Naive thymus-derived CD8-positive, alpha-beta T cell (primary cell): ENCODE measurements around the gene LDLRAD4. TPM values are rescaled to one million over a fixed set of nuclear protein-coding genes. Genes with fewer than 3 reads are reported as not detected.

ENCODE experiments used
- ATAC-seq, 2 donors: fragments of 150-1000 bp; cut with Tn5 transposase in 1 of 2; sonication (Bioruptor Pico), chemical (Tn5 transposase) in 1 of 2; 1 replicate in 1 of 2; 2 replicates in 1 of 2; pipeline ENCODE4 v1.10.0; 2021; ENCODE audit warnings: mild to moderate bottlenecking in 2 of 2, moderate library complexity in 2 of 2
- POLR2A ChIA-PET: fragments of 350-600 bp; sonication (Branson Sonifier 250); formaldehyde crosslinking; loops from one replicate; lab custom pipeline; 2021; ENCODE audit warnings: antibody characterized with exemption; lab: Charles Lee
- DNase-seq, 10 donors: peaks; one replicate each; pipeline versions ENCODE4 v3.0.0 to v3.0.0-alpha.2; 2020 to 2022
- H3K27ac Mint-ChIP-seq, 10 donors: one replicate each; pipeline ENCODE4 v1.8.0; 2020 to 2022; ENCODE audit warnings: mild to moderate bottlenecking in 10 of 10, mixed read lengths in 10 of 10, moderate library complexity in 4 of 10, inconsistent platforms in 1 of 10
- H3K27me3 Mint-ChIP-seq, 5 donors: one replicate each; pipeline ENCODE4 v1.8.0; 2021 to 2022; ENCODE audit warnings: mixed read lengths in 5 of 5
- H3K36me3 Mint-ChIP-seq, 3 donors: one replicate each; pipeline ENCODE4 v1.8.0; 2020 to 2022; ENCODE audit warnings: mixed read lengths in 3 of 3, mild to moderate bottlenecking in 2 of 3, inconsistent platforms in 1 of 3
- H3K4me1 Mint-ChIP-seq, 4 donors: one replicate each; pipeline ENCODE4 v1.8.0; 2021 to 2022; ENCODE audit warnings: mixed read lengths in 4 of 4
- H3K4me3 Mint-ChIP-seq, 10 donors: one replicate each; pipeline ENCODE4 v1.8.0; 2020 to 2022; ENCODE audit warnings: mild to moderate bottlenecking in 10 of 10, mixed read lengths in 10 of 10, moderate library complexity in 6 of 10, inconsistent platforms in 1 of 10
- H3K9me3 Mint-ChIP-seq, 9 donors: one replicate each; pipeline ENCODE4 v1.8.0; 2020 to 2022; ENCODE audit warnings: mixed read lengths in 9 of 9, mild to moderate bottlenecking in 3 of 9, inconsistent platforms in 1 of 9, moderate library complexity in 1 of 9
- polyA plus RNA-seq, 3 donors: library from polyadenylated mRNA; unstranded; fragments of 300-500 nt; fragmentation: Illumina TruSeq; gene quantifications; one replicate each; pipeline ENCODE4 v1.2.3, GENCODE V29; 2021
- total RNA-seq, 8 experiments: library from RNA in 2 of 8; stranded (reverse) in 2 of 8; gene quantifications; one replicate each; pipeline ENCODE4 v1.2.3 and lab custom pipeline; 2021 to 2026

Gene LDLRAD4
- total and polyA plus RNA-seq, 5 experiments from 2014 or later = 11.4 to 56.8 (median 17.6) TPM

GRCh38 chr18:13451213-13451540 is 232.6 kb downstream of the LDLRAD4 start:
- Mint-ChIP-seq H3K36me3 (no peaks in the 10 kb centered on the region), H3K27ac (peak overlapping the region in 6 of 10 donors; percentile 26 to 86 (median 81)), H3K9me3 (no peaks in the 10 kb centered on the region), H3K4me1 (peaks cover 34 to 45% (median 40%) of the 10 kb centered on the region in 4 donors), H3K27me3 (no peaks in the 10 kb centered on the region), H3K4me3 (no peak overlapping the region)
- DNase-seq (no peak), ATAC-seq (no peak)
- POLR2A ChIA-PET = interaction anchor here (0.6 to 0.8 kb wide), 2 partner anchors 51 to 389 kb away, joined by 3 read pairs; no protein-coding TSS in a partner anchor

- Mint-ChIP-seq H3K27me3 (no peaks in the 10 kb centered on the region), H3K27ac (peak overlapping the region in 6 of 10 donors; percentile 26 to 85 (median 67)), H3K4me3 (no peak overlapping the region), H3K4me1 (peaks cover 38 to 51% (median 45%) of the 10 kb centered on the region in 4 donors), H3K36me3 (no peaks in the 10 kb centered on the region), H3K9me3 (no peaks in the 10 kb centered on the region)
- POLR2A ChIA-PET = no interaction called here
- DNase-seq (no peak), ATAC-seq (no peak)
Observed at GRCh38 chr18:13451661-13452387, 233.3 kb downstream of the LDLRAD4 start.

- POLR2A ChIA-PET = no interaction called here
- no peak for DNase-seq
- H3K4me1 Mint-ChIP-seq = peaks cover 42 to 57% (median 49%) of the 10 kb centered on the region in 4 donors
Observed at GRCh38 chr18:13452388-13452811, 233.8 kb downstream of the LDLRAD4 start.

GRCh38 chr18:13452871-13453680 is 234.5 kb downstream of the LDLRAD4 start:
- no peak overlapping the region for H3K27ac Mint-ChIP-seq
- POLR2A ChIA-PET = no interaction called here
- DNase-seq (no peak), ATAC-seq (no peak)
- H3K27me3 Mint-ChIP-seq = no peaks in the 10 kb centered on the region
- no peaks in the 10 kb centered on the region for H3K9me3 Mint-ChIP-seq
- peaks cover 39 to 64% (median 50%) of the 10 kb centered on the region in 4 donors for H3K4me1 Mint-ChIP-seq
- H3K4me3 Mint-ChIP-seq = no peak overlapping the region
- H3K36me3 Mint-ChIP-seq = peaks cover 0 to 2% (median 0%) of the 10 kb centered on the region in 3 donors

More at GRCh38 chr18:13452388-13452811, 233.8 kb downstream of the LDLRAD4 start:
- ATAC-seq = no peak
- Mint-ChIP-seq H3K27ac (peak overlapping the region in 2 of 10 donors; percentile 57 to 85), H3K36me3 (no peaks in the 10 kb centered on the region), H3K27me3 (no peaks in the 10 kb centered on the region), H3K4me3 (no peak overlapping the region), H3K9me3 (no peaks in the 10 kb centered on the region)

GRCh38 chr18:13453714-13454113 is 235.2 kb downstream of the LDLRAD4 start:
- Mint-ChIP-seq H3K9me3 (no peaks in the 10 kb centered on the region), H3K36me3 (peaks cover 0 to 4% (median 2%) of the 10 kb centered on the region in 3 donors), H3K4me1 (peaks cover 39 to 65% (median 52%) of the 10 kb centered on the region in 4 donors), H3K27me3 (no peaks in the 10 kb centered on the region), H3K27ac (peak overlapping the region in 1 of 10 donors; percentile 3), H3K4me3 (no peak overlapping the region)
- POLR2A ChIA-PET = no interaction called here
- ATAC-seq = no peak
- DNase-seq = no peak

- ATAC-seq = no peak
- H3K9me3 Mint-ChIP-seq = no peaks in the 10 kb centered on the region
- DNase-seq = no peak
- H3K4me1 Mint-ChIP-seq = peaks cover 39 to 65% (median 52%) of the 10 kb centered on the region in 4 donors
- peaks cover 0 to 4% (median 2%) of the 10 kb centered on the region in 3 donors for H3K36me3 Mint-ChIP-seq
- H3K27ac Mint-ChIP-seq = peak overlapping the region in 3 of 10 donors; percentile 51 to 76 (median 64)
- H3K27me3 Mint-ChIP-seq = no peaks in the 10 kb centered on the region
- POLR2A ChIA-PET = interaction anchor here (1.1 to 1.5 kb wide), 2 partner anchors 13 to 29 kb away, joined by 3 read pairs; no protein-coding TSS in a partner anchor
- H3K4me3 Mint-ChIP-seq = peak overlapping the region in 1 of 10 donors; percentile 23
Observed at GRCh38 chr18:13454363-13455150, 236.0 kb downstream of the LDLRAD4 start.

GRCh38 chr18:13455471-13455870 is 236.9 kb downstream of the LDLRAD4 start:
- POLR2A ChIA-PET = interaction anchor here (1.1 to 1.5 kb wide), 2 partner anchors 12 to 28 kb away, joined by 3 read pairs; no protein-coding TSS in a partner anchor
- ATAC-seq (peak; percentile 58 to 62), DNase-seq (no peak)
- peaks cover 0 to 4% (median 2%) of the 10 kb centered on the region in 3 donors for H3K36me3 Mint-ChIP-seq
- H3K4me3 Mint-ChIP-seq = peak overlapping the region in 8 of 10 donors; percentile 26 to 78 (median 62)
- H3K9me3 Mint-ChIP-seq = no peaks in the 10 kb centered on the region
- no peaks in the 10 kb centered on the region for H3K27me3 Mint-ChIP-seq
- H3K4me1 Mint-ChIP-seq = peaks cover 32 to 59% (median 52%) of the 10 kb centered on the region in 4 donors
- H3K27ac Mint-ChIP-seq = peak overlapping the region in 5 of 10 donors; percentile 27 to 90 (median 83)

- Mint-ChIP-seq H3K4me1 (peaks cover 27 to 56% (median 49%) of the 10 kb centered on the region in 4 donors), H3K9me3 (no peaks in the 10 kb centered on the region), H3K27me3 (no peaks in the 10 kb centered on the region), H3K4me3 (peak overlapping the region; percentile 26 to 78 (median 57)), H3K36me3 (peaks cover 0 to 4% (median 2%) of the 10 kb centered on the region in 3 donors), H3K27ac (peak overlapping the region in 8 of 10 donors; percentile 19 to 90 (median 68))
- POLR2A ChIA-PET = interaction anchor here (1.1 to 1.5 kb wide), 2 partner anchors 11 to 28 kb away, joined by 3 read pairs; no protein-coding TSS in a partner anchor
- DNase-seq = no peak
- ATAC-seq = peak; percentile 29 to 52
Observed at GRCh38 chr18:13455960-13456481, 237.5 kb downstream of the LDLRAD4 start.

- POLR2A ChIA-PET = interaction anchor here (0.7 kb wide), 1 partner anchor 12 kb away, joined by 3 read pairs; no protein-coding TSS in a partner anchor
- Mint-ChIP-seq H3K4me3 (peak overlapping the region in 4 of 10 donors; percentile 25 to 66 (median 46)), H3K9me3 (no peaks in the 10 kb centered on the region), H3K27me3 (no peaks in the 10 kb centered on the region), H3K36me3 (peaks cover 0 to 4% (median 2%) of the 10 kb centered on the region in 3 donors), H3K4me1 (peaks cover 28 to 56% (median 48%) of the 10 kb centered on the region in 4 donors), H3K27ac (peak overlapping the region in 4 of 10 donors; percentile 4 to 90 (median 30))
- DNase-seq = no peak
- no peak for ATAC-seq
Observed at GRCh38 chr18:13456736-13457271, 238.2 kb downstream of the LDLRAD4 start.

GRCh38 chr18:13457327-13457726 is 238.8 kb downstream of the LDLRAD4 start:
- peaks cover 28 to 58% (median 50%) of the 10 kb centered on the region in 4 donors for H3K4me1 Mint-ChIP-seq
- no peak for ATAC-seq
- H3K27ac Mint-ChIP-seq = peak overlapping the region in 3 of 10 donors; percentile 34 to 90 (median 47)
- peaks cover 0 to 4% (median 2%) of the 10 kb centered on the region in 3 donors for H3K36me3 Mint-ChIP-seq
- POLR2A ChIA-PET = interaction anchor here (0.7 kb wide), 1 partner anchor 12 kb away, joined by 3 read pairs; no protein-coding TSS in a partner anchor
- H3K27me3 Mint-ChIP-seq = no peaks in the 10 kb centered on the region
- DNase-seq = no peak
- H3K4me3 Mint-ChIP-seq = no peak overlapping the region
- H3K9me3 Mint-ChIP-seq = no peaks in the 10 kb centered on the region

- H3K4me1 Mint-ChIP-seq = peaks cover 28 to 75% (median 69%) of the 10 kb centered on the region in 4 donors
- H3K4me3 Mint-ChIP-seq = peak overlapping the region in 5 of 10 donors; percentile 11 to 85 (median 38)
- peaks cover 0 to 6% (median 3%) of the 10 kb centered on the region in 3 donors for H3K36me3 Mint-ChIP-seq
- POLR2A ChIA-PET = no interaction called here
- H3K27ac Mint-ChIP-seq = peak overlapping the region in 6 of 10 donors; percentile 11 to 94 (median 68)
- ATAC-seq (no peak), DNase-seq (no peak)
- no peaks in the 10 kb centered on the region for H3K27me3 Mint-ChIP-seq
- H3K9me3 Mint-ChIP-seq = no peaks in the 10 kb centered on the region
Observed at GRCh38 chr18:13460946-13461345, 242.4 kb downstream of the LDLRAD4 start.
